Measurements from ENCODE around the gene FAM193A. TPM values are rescaled to one million over a fixed set of nuclear protein-coding genes. Genes with fewer than 3 reads are reported as not detected.

Gene FAM193A
- total RNA-seq, 2 donors from 2014 or later: 14.6 to 17.0 TPM

DNA sequence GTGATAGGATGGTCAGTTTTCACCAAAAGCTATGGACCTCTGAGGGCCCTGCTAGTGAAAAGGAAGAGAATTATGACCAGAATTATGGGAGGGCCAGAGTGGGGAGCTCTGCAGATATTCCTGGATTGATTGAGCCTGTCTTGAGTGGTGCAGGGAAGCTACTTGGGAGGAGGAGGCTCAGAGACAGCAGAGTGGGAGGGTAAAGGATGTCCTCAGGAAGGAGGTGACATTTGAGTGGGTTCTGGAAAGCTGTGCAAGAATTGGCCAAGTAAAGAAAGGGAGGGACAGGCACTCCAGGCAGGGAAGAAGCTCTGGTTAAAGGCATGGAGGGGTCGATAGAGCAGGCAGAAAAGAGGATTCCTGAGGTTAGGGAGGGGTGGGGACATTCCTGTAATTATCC lies 43.5 kb upstream of the FAM193A start:
- Histone ChIP-seq H3K4me1 (peaks cover 0 to 47% of the 10 kb centered on the region in 2 donors), H3K27me3 (no peaks in the 10 kb centered on the region), H3K27ac (no peak overlapping the region), H3K9me3 (no peaks in the 10 kb centered on the region), H3K36me3 (peaks cover 42% of the 10 kb centered on the region), H3K4me3 (no peak overlapping the region)
- no peak for DNase-seq (ENCODE audit: low spot score)
- TF ChIP-seq, protein P1, sequence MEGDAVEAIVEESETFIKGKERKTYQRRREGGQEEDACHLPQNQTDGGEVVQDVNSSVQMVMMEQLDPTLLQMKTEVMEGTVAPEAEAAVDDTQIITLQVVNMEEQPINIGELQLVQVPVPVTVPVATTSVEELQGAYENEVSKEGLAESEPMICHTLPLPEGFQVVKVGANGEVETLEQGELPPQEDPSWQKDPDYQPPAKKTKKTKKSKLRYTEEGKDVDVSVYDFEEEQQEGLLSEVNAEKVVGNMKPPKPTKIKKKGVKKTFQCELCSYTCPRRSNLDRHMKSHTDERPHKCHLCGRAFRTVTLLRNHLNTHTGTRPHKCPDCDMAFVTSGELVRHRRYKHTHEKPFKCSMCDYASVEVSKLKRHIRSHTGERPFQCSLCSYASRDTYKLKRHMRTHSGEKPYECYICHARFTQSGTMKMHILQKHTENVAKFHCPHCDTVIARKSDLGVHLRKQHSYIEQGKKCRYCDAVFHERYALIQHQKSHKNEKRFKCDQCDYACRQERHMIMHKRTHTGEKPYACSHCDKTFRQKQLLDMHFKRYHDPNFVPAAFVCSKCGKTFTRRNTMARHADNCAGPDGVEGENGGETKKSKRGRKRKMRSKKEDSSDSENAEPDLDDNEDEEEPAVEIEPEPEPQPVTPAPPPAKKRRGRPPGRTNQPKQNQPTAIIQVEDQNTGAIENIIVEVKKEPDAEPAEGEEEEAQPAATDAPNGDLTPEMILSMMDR (IDR thresholded peaks at IDR 0.05): no peak

DNA sequence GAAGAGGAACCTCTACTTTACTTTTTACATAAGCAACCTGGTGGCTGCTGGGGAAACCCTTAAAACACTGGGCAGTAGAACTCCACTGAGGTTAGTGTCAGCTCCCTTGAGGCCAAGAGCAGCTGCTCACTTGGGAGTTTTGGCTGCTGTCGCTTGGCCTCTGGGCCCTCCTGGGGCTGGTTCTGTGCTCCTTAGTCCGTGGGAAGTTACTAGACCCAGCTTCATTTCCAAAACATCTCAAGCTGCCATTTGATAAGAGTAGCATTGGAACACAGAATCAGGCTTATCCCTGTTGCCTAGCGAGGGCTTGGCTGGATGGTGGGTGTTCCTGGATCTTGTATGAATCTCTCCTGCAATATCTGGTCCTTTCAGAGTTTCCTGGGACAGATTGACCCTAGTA lies 41.5 kb upstream of the FAM193A start:
- TF ChIP-seq, protein P1 (IDR thresholded peaks at IDR 0.05): no peak
- Histone ChIP-seq H3K4me3 (no peak overlapping the region), H3K36me3 (peaks cover 63% of the 10 kb centered on the region), H3K27me3 (no peaks in the 10 kb centered on the region), H3K9me3 (no peaks in the 10 kb centered on the region), H3K27ac (no peak overlapping the region), H3K4me1 (peaks cover 0 to 37% of the 10 kb centered on the region in 2 donors)
- no peak for DNase-seq (ENCODE audit: low spot score)

DNA sequence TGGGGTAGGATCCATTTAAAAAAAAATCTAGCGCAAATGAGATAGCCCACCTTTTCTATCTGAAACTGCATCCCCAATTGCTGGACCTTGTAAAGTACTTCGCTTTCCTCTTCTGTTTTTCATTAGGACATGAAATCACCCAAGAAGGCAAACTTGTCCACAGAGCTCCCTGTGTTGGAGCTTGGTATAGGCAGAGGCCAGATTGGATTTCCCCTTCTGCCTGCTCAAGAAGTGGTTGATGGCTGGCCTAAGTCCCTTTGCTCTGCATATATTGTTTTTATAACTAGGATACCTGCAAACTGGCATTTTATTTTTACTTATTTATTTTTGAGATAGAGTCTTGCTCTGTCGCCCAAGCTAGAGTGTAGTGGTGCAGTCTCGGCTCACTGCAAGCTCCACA lies 39.1 kb upstream of the FAM193A start:
- TF ChIP-seq, protein P1 (IDR thresholded peaks at IDR 0.05): no peak
- H3K4me1 ChIP-seq: peaks cover 0 to 31% of the 10 kb centered on the region in 2 donors
- no peak for DNase-seq (ENCODE audit: low spot score)
- H3K27me3 ChIP-seq: no peaks in the 10 kb centered on the region
- H3K27ac ChIP-seq: no peak overlapping the region
- no peak overlapping the region for H3K4me3 ChIP-seq
- H3K36me3 ChIP-seq: peaks cover 63% of the 10 kb centered on the region
- H3K9me3 ChIP-seq: no peaks in the 10 kb centered on the region

DNA sequence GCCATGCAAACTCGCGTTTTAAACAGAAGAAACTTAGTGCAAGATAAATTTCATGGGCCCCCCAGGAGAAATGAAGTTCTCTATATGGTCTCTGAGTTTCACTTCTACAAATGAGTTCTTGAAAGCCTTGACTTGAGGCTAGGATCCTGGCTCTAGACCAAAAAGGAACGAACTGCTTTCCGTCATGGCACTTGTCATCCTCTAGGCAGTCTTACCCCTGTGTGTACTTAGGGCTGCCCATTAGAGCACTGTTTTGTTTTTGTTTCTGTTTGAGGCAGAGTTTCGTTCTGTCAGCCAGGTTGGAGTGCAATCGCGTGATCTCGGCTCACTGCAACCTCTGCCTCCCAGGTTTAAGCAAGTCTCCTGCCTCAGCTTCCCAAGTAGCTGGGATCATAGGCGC lies 38.5 kb upstream of the FAM193A start:
- peaks cover 0 to 31% of the 10 kb centered on the region in 2 donors for H3K4me1 ChIP-seq

DNA sequence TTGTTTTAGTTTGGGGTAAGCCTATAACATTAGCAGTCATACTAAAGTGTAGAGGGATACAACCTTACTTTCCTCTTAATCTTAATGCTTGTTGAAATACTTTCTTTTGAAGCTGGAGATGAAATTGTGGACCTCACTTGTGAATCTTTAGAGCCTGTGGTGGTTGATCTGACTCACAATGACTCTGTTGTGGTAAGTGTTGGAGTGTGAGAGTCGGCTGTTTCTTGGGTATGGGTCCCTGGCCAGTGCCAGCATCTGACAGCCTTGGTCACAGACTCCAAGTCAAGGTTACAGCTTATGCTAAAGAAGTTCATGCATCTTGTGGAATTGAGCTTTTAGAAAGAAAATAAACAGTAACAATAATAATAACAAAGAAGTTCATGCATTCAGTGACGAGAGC lies 35.9 kb upstream of the FAM193A start:
- Histone ChIP-seq H3K36me3 (peaks cover 54% of the 10 kb centered on the region), H3K4me1 (peaks cover 0 to 9% of the 10 kb centered on the region in 2 donors), H3K27ac (no peak overlapping the region)

More for the DNA sequence above, 38.5 kb upstream of the FAM193A start:
- H3K27ac ChIP-seq: no peak overlapping the region
- DNase-seq (ENCODE audit: low spot score): no peak
- H3K27me3 ChIP-seq: no peaks in the 10 kb centered on the region
- peaks cover 57% of the 10 kb centered on the region for H3K36me3 ChIP-seq
- H3K4me3 ChIP-seq: no peak overlapping the region
- no peaks in the 10 kb centered on the region for H3K9me3 ChIP-seq
- TF ChIP-seq, protein P1 (IDR thresholded peaks at IDR 0.05): no peak

More for the DNA sequence above, 35.9 kb upstream of the FAM193A start:
- Histone ChIP-seq H3K27me3 (no peaks in the 10 kb centered on the region), H3K4me3 (no peak overlapping the region), H3K9me3 (no peaks in the 10 kb centered on the region)
- no peak for DNase-seq (ENCODE audit: low spot score)
- TF ChIP-seq, protein P1 (IDR thresholded peaks at IDR 0.05): no peak
